Panc1 (cell line): ENCODE data around the gene GPC6. TPM values are rescaled to one million over a fixed set of nuclear protein-coding genes. Genes with fewer than 3 reads are reported as not detected.

Experiments
- ATAC-seq: fragments of 200-7000 bp; cut with Tn5 transposase; 2 replicates; pipeline ENCODE4 v1.9.1; 2020; ENCODE audit warnings: mild to moderate bottlenecking, moderate library complexity
- BruUV-seq: library from RNA; stranded (reverse); fragments of 400-500 nt; replicated peaks from 2 replicates; lab custom pipeline; 2021; lab: Mats Ljungman, UMichigan
- CTCF ChIA-PET: fragments of 300-600 bp; sonication (Branson Sonifier 250); formaldehyde crosslinking; loops from one replicate; lab custom pipeline; 2022; ENCODE audit warnings: antibody characterized with exemption; lab: Charles Lee
- POLR2A ChIA-PET: fragments of 300-600 bp; sonication (Branson Sonifier 250); formaldehyde crosslinking; loops from one replicate; lab custom pipeline; 2022; ENCODE audit warnings: antibody characterized with exemption; lab: Charles Lee
- DNase-seq: peaks from one replicate; pipeline ENCODE4 v3.0.0-alpha.2; 2010; ENCODE audit warnings: low read depth, low spot score
- H3K27ac ChIP-seq: 2 replicates; pipeline ENCODE4 v1.5.1; 2011; ENCODE audit warnings: mild to moderate bottlenecking, low read length, inconsistent platforms
- H3K27me3 ChIP-seq: fragments of 200-500 bp; sonication (Bioruptor generic); 2 replicates; pipeline ENCODE4 v1.6.0; 2014; ENCODE audit warnings: low read length, inconsistent platforms; ENCODE audit not compliant: control insufficient read depth, insufficient read depth
- H3K36me3 ChIP-seq: fragments of 200-500 bp; sonication (Bioruptor generic); 2 replicates; pipeline ENCODE4 v1.5.1; 2014; ENCODE audit warnings: inconsistent platforms, mild to moderate bottlenecking, low read length, moderate library complexity; ENCODE audit not compliant: control insufficient read depth, insufficient read depth
- H3K4me1 ChIP-seq: 2 replicates; pipeline ENCODE4 v1.5.1; 2011; ENCODE audit warnings: inconsistent platforms, mild to moderate bottlenecking, low read length, moderate library complexity; ENCODE audit not compliant: control insufficient read depth, insufficient read depth
- H3K4me3 ChIP-seq, 2 experiments: 2 replicates each; pipeline ENCODE4 v1.5.1; 2011 to 2012; ENCODE audit warnings: low read depth in 2 of 2, low read length in 2 of 2, mild to moderate bottlenecking in 2 of 2, inconsistent platforms in 1 of 2, moderate library complexity in 1 of 2
- H3K9me3 ChIP-seq: fragments of 200-500 bp; sonication (Bioruptor generic); 2 replicates; pipeline ENCODE4 v1.5.1; 2014; ENCODE audit warnings: low read depth, mild to moderate bottlenecking, inconsistent platforms, low read length, moderate library complexity; ENCODE audit not compliant: control insufficient read depth, insufficient read depth
- CTCF ChIP-seq: fragments of 450-650 bp; IDR thresholded peaks from 2 replicates; pipeline ENCODE4 v1.5.1; 2017; ENCODE audit warnings: mild to moderate bottlenecking
- POLR2AphosphoS5 ChIP-seq: IDR thresholded peaks from 2 replicates; pipeline ENCODE4 v1.6.1; 2012; ENCODE audit warnings: mild to moderate bottlenecking, low read depth, low read length, moderate library complexity
- SIN3A ChIP-seq: IDR thresholded peaks from 2 replicates; pipeline ENCODE4 v1.6.1; 2012; ENCODE audit warnings: low read depth, mild to moderate bottlenecking, low read length, moderate library complexity, borderline replicate concordance; ENCODE audit not compliant: insufficient read depth
- TCF7L2 ChIP-seq: IDR thresholded peaks from 2 replicates; pipeline ENCODE4 v1.6.1; 2011; ENCODE audit warnings: mild to moderate bottlenecking, low read depth, low read length, inconsistent platforms
- in situ Hi-C: cut with HindIII; loops from 2 replicates; pipeline ENCODE4 v1.10.0; 2016; ENCODE audit warnings: low sequenced_read_pairs, low pct_unique_long_range_greater_than_20kb
- intact Hi-C: fragments of 100-400 bp; cut with micrococcal nuclease; formaldehyde crosslinking; loops from one replicate; pipeline ENCODE4 v1.10.0; 2022; ENCODE audit not compliant: unreplicated experiment
- total RNA-seq: library from RNA; stranded (reverse); gene quantifications from one replicate; pipeline ENCODE4 v1.2.1, GENCODE V29; 2021; ENCODE audit not compliant: unreplicated experiment
- TF ChIP-seq, protein P1 (sequence below), 2 experiments: IDR thresholded peaks; 2 replicates each; pipeline ENCODE4 v1.6.1; 2011 to 2012; ENCODE audit warnings: low read depth in 2 of 2, control low read depth in 1 of 2, low read length in 1 of 2, mild to moderate bottlenecking in 1 of 2, moderate library complexity in 1 of 2; ENCODE audit not compliant: insufficient read depth in 1 of 2

GPC6 gene
- total RNA-seq, 1 experiment from 2014 or later = 4.8 TPM

DNA sequence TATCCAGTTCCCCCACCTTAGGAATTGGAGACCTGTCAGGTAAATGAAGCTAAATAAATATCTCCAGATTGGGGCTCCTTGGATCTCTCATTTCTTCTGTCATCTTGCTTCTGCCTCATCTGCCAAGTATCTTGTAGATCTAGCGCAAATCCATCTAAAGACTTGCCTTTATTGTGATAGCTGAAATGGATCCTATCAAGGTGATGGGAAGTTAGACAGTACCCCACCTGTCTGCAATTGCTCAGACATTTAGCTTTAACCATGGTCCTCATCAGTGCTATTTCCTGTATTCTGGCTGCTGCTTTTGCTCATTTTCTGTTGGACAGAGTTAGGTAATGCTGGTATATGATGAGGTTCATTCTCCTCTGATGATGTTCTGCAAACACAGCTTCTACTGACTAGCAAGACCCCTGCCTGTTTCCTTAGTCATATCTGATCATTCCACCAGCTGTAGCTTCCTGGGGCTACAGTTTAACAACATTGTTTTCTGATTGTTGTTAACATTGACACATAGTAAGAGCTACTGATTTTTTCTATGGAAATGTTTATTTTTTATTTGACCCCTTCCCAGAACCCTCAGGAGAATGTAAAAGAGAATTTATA, 912.9 kb downstream of the GPC6 start:
- Histone ChIP-seq H3K4me1 (no peaks in the 10 kb centered on the region), H3K27me3 (no peaks in the 10 kb centered on the region), H3K27ac (no peak overlapping the region), H3K9me3 (no peaks in the 10 kb centered on the region), H3K4me3 (no peak overlapping the region), H3K36me3 (no peaks in the 10 kb centered on the region)
- intact Hi-C loops (no loop called here), in situ Hi-C loops (no loop called here)
- BruUV-seq = no TSS peak
- DNase-seq (no peak), ATAC-seq (no peak)
- POLR2A ChIA-PET = no interaction called here
- CTCF ChIA-PET = no interaction called here
- no peak for TF ChIP-seq POLR2AphosphoS5
- no peak for TF ChIP-seq CTCF
- no peak for TF ChIP-seq SIN3A
- TF ChIP-seq, protein P1, sequence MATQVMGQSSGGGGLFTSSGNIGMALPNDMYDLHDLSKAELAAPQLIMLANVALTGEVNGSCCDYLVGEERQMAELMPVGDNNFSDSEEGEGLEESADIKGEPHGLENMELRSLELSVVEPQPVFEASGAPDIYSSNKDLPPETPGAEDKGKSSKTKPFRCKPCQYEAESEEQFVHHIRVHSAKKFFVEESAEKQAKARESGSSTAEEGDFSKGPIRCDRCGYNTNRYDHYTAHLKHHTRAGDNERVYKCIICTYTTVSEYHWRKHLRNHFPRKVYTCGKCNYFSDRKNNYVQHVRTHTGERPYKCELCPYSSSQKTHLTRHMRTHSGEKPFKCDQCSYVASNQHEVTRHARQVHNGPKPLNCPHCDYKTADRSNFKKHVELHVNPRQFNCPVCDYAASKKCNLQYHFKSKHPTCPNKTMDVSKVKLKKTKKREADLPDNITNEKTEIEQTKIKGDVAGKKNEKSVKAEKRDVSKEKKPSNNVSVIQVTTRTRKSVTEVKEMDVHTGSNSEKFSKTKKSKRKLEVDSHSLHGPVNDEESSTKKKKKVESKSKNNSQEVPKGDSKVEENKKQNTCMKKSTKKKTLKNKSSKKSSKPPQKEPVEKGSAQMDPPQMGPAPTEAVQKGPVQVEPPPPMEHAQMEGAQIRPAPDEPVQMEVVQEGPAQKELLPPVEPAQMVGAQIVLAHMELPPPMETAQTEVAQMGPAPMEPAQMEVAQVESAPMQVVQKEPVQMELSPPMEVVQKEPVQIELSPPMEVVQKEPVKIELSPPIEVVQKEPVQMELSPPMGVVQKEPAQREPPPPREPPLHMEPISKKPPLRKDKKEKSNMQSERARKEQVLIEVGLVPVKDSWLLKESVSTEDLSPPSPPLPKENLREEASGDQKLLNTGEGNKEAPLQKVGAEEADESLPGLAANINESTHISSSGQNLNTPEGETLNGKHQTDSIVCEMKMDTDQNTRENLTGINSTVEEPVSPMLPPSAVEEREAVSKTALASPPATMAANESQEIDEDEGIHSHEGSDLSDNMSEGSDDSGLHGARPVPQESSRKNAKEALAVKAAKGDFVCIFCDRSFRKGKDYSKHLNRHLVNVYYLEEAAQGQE (IDR thresholded peaks at IDR 0.05; ENCODE audit: insufficient read depth in 1 of 2, low read depth in 2 of 2, low read length in 1 of 2) = no peak

- no peak for TF ChIP-seq SIN3A
- no peak for TF ChIP-seq TCF7L2
- TF ChIP-seq POLR2AphosphoS5 = no peak
- TF ChIP-seq, protein P1 (IDR thresholded peaks at IDR 0.05; ENCODE audit: insufficient read depth in 1 of 2, low read depth in 2 of 2, low read length in 1 of 2) = no peak
- TF ChIP-seq CTCF = no peak
- ATAC-seq = no peak
- no peak for DNase-seq
- Histone ChIP-seq H3K27ac (no peak overlapping the region), H3K4me1 (no peaks in the 10 kb centered on the region), H3K27me3 (no peaks in the 10 kb centered on the region), H3K4me3 (no peak overlapping the region), H3K36me3 (no peaks in the 10 kb centered on the region), H3K9me3 (no peaks in the 10 kb centered on the region)
- no TSS peak for BruUV-seq
- ChIA-PET CTCF (no interaction called here), POLR2A (no interaction called here)
- in situ Hi-C loops = no loop called here
- intact Hi-C loops = no loop called here
Measured at GRCh38 chr13:94140027-94140426, 913.4 kb downstream of the GPC6 start.
